GM19099 (cell line): ENCODE measurements around the gene LIPC.

ENCODE experiments used
- POLR2A ChIP-seq: IDR thresholded peaks from 3 replicates; pipeline ENCODE4 v1.6.1; 2011; ENCODE audit warnings: low read depth; ENCODE audit not compliant: insufficient read length; ENCODE audit errors: extremely low read depth

Gene LIPC

DNA sequence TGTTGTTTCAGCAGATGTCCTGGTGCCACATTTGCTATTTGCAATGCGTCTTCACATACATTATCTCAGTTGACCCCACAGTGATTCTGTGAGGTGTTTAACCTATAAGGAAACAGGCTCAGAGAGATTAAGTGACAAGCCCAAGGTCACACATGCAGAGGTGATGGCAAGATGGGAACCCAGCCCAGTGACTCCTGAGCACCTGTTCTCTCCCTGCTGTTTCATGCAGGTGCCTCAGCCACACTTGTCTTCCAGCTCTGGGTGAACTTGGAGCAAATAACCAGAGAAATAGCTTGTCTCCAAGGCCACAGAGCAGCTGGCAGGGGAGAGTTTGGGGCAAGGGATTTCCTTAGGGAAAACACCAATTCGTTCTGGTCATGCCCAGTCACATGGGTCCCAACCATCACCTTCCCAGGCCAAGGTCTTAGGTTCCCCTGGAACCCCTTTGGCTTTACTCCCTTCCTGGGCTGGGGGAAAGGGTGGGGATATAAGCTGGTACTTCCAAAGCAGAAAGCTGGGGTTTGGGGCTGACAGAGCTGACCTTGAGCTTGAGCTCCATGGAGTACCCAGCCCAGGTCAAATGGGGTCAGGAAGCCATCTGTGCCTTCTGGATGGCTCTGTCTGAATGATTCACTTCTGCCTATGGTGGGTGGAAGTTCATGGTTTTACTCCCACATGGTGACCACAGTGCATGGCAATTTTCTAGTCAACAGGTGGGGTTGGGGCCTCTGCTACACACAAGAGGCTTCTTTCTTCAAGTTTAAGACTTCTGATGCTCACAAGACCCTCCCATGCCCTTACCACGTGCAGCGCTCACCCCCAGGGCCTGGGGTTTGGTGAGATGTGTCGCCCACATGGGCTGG, 22.4 kb downstream of the LIPC start:
- TF ChIP-seq POLR2A = no peak

DNA sequence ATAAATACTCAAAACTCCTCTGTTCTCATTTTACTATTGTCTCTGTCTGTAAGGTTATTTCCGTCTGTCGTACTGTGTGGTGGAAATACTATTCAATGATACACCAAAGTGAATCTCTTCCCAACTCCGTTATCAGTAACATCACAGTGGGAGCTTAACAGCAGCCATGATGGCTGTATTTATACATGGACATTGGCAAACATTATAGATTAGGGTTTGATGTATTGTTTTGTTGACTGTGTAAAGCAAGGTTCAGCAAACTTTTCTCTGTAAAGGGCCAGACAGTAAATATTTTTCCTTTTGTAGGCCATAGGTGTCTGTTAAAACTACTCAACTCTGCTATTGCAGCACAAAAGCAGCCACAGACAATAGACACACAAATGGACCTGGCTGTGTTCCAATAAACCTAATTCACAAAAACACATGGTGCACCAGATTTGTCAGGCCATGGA, 23.2 kb downstream of the LIPC start:
- no peak for TF ChIP-seq POLR2A

DNA sequence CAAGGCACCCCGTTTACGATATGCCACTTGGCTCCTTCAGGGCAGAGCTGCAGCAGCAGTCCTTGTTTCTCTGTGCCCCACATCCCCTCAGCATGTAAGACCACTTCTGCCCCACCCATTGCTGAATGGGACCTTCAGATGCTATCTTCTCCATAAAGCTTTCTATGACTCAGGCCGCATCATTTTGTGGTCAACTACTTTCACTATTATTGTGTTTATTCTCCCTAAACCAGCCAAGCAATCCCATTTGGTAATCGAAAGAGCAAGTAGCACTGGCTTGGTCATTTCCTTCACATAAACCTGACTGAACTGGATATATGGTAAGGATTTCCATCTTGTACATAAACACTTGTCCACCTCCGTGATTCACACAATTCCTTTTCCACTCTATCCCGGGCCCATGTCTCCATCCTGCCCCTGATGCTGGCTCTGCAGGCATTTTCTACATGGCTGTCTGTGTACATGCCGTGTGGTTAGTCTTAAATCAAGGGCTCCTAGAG, 25.7 kb downstream of the LIPC start:
- TF ChIP-seq POLR2A = no peak

DNA sequence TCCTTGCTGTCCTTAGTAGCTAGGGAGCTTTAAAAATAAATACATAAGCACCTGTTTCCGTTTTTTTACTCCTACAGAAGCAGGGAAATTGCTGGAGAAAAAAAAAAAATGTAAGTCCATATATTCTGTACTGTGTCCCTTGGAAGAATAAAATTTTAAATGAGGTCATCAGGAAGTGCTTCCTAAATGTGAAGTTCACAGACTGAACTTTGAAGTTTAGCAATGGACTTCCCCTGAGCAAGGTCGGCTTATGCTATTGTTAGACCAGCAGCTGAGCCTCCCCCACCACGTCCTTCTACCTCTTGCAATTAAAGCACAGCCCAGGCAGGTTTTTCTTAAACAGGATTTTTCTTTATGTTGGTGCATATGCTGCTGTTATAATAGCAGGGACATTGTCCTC, 26.3 kb downstream of the LIPC start:
- no peak for TF ChIP-seq POLR2A

DNA sequence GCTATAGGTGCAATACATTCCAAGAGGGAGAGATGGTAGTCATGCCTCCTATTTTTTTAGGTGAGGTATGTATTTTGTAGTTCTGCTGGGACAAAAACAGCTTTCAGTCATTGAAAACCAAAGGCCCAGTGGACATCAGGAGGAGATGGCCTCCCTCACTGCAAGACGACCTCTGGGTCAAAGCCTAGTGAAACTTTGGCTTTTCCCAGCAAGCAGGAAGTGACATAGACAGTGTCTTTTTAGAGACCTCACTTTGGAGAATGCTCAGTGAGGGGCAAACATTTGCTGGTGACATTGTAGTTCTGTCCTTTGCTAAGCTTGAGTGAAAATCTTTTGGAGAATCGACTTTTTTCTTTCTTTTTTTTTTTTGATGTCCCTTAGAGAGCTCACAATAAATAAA, 27.3 kb downstream of the LIPC start:
- TF ChIP-seq POLR2A = no peak

DNA sequence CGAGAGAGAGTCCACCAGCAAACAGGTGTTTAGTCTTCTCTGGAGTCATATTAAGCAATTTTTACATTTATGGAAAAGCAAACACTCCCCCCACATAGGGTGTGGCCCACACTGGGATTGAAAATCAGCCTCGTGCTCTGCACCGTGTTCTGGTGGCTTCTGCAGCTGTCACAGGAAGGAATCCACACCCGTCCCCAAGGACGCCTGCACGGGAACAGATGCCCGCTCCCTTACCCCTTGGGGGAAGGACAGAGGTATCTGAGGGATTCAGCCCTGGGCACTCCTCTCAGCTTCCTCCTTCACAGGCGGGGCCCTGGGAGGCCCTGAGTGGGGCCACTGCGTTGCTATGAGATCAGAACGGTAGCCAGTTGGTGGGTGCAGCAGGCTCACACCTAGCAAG, 27.8 kb downstream of the LIPC start:
- TF ChIP-seq POLR2A = no peak

DNA sequence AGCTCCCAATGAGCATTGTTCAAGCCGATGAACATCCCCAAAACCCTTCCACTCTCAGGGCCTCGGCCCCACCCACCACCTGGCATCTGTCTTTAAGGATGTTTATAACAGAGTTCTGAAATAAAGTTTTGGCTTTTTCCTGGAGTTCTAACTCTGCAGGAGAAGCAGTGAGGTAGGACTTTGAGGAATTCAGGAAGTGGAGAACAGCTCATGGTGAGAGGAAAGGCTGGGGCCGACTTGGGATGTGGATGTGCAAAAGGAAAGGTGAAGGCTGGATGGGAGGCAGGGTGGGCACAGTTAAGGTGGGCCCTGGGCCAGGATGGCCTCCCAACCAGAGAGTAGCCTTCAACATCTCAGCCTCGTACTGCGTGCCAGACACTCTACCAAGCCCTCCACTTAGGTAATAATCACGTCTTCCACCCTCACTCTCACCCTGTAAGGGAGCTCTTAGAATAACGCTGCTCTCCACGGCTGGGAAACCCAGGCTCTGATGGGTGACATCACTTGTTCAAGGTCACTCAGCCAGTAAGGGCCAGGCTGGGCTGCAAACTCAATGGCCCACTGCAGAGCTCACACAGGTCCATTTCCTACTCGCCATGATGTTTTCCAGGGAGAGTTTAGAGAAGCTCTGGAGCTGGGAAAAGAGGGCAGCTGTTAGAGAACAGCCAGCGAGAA, 28.5 kb downstream of the LIPC start:
- no peak for TF ChIP-seq POLR2A

DNA sequence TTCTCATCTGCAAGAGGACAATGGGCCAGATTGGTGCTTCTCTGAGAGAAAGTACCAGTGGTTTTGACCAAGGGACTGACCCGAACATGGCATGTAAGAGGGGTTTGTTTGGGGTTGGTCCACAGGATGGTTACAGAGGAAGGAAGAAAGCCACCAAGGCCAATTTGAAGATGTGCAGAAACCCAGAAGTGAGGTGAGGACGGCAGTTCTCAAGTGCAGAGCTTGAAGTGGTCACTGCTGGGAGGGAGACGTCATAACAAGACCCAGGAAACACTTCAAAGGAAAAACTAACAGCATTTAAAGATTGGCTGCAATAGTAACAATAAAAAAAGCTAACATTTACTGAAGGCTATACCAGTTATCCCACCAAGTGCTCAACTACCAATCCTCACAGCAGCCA, 29.1 kb downstream of the LIPC start:
- TF ChIP-seq POLR2A = no peak

DNA sequence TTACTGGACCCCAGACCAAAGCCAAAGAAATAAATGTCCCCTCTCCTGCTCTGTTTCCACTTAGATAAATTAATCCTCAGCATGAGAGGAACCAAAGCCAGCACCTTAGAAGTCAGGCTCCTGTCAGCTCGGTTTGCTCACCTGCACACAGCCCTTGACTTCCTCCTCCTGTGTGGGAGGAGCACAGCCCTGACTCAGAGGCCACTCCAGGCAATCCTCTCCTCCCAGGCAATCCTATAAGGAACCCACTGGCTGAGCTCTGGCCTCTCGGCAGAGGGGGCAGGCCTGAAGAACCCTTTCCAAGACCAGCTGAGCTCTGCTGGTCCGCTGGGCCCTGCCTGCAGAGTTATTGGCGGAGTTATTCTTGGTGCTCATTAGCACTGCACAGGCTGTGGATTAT, 30.8 kb downstream of the LIPC start:
- no peak for TF ChIP-seq POLR2A

DNA sequence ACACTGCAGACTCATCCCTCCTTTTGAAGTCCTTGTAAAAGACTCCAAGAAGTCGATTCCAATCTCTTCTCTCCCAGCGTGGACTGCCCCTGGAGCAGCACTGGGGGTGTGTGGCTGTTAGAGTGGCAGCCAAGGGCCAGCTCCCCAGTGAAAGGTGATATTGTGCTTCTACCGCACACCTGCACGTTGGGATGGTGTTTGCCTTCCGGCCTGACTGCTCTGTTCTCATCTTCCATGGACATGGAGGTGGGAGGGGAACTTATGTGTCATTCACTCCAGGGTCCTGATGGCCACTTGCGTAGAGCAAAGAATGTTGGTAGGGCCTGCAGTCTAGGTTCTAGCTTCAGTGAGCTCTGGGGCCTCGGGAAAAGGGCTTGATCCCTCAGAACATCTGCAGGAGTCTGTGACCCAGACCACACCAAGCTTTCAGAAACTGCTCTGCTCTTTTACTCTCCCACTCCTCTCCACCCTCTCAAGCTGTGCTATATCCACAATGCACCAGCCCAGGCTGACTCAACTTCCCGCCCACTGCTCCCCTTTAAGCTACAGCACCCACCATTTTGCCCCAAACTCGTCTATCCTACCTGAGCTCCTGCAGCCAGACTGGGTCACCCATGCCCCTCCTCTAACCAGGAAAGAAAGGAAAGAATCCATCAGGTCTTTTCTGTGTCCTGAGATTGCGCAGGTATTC, 31.3 kb downstream of the LIPC start:
- no peak for TF ChIP-seq POLR2A

DNA sequence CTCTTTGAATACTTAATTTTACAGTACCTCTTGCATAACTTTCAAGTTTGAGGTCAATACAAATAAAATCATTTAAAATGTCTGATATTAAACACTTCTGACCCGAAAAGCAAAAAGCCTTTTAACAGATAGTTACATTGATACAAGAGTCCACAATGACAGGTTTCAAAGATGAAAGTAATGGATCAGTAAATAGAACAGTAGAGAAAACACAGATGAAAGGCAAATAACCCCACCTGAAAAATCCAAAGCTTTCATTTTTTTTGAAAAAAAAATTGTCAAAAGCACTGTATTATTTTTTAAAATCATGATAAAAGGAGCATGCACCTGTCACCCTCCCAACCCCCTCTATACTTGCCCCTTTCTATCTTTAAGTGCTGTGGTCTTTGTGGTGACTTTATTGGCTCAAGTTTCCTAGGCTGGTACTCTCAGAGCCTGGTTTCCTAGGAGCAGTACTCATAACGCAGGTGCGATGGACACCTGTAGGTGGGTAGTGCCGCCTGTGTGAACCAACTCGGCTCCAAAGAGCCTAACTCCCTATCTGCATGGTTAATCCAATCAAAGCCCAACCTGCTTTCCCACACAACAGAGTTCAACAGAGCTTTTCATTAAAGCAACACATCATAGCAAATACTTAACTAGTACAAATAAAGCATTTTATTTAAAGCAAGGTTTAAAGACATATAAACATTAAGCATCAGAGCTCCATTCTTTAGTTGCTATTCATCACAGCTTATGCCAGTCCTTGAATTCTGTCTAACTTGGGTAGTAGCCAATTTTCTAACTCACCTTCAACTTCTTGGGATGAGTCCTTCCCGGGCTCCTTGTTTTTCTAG, 32.2 kb downstream of the LIPC start:
- no peak for TF ChIP-seq POLR2A

DNA sequence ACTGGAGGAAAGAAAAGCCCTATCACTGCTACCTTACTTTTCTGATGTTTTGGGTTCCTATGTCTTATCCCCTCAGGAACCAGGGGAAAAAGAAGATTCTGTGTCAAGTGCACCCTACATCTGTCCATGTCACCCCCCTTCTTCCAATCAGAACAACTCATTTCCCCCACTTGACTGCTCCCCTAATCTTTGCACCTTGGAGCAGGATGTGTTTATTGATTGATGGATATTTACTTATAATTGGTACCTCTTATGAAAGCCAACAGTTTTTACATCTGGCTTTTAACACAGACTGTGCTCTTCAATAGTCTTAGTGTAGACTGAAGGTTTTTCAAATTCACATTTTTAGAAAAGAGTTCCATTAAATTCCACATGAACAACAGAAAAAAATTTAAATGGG, 33.3 kb downstream of the LIPC start:
- no peak for TF ChIP-seq POLR2A

DNA sequence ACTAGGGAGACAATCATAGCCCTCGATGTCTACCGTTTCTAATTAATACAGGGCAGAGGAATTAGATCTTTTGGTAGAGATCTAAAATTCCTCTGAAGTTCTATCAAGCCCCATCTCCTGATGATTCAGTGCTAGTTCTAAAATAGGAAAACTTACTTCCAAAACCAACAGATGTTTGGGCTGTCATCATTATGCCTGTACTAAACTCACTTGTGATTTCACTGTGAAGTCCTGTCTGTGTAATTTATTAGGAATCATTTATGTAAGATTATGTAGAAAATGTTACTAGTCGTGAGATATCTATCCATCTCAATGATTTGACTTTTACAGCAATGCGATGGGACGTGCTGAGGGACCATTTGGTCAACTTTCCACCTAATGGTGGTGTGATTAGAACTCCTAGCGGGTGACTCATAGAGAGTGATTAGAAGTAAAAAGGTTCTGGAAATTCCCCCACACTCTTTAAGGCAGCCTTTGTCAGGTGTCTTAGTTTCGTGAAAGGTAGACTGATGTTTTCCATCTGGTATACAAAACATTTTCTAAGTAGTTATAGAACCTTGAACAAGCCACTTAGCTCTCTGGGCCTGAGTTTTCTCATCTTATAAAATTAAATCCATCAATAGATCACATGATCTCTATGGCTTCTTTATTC, 34.2 kb downstream of the LIPC start:
- no peak for TF ChIP-seq POLR2A

DNA sequence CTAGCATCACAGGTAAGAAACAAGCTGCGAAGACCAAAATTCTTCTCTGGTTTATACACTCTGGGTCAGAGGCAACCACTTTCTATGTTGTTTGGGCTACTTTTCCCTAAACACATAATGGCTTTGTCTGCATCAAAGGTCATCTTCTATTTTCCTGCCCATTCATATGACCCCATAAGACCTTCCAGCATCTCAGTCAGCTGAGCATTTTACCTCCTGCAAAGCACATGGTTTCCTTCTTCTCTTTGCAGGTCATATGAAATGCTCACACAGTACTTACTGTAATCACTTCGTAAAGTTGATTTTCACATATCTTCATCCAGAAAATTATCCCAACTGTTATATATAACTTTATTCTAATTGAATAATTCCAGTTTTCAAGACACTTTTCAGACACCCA, 34.8 kb downstream of the LIPC start:
- TF ChIP-seq POLR2A = no peak
